Type B pancreatic cell (in vitro differentiated cells): ENCODE data around the gene PPM1L. TPM values are rescaled to one million over a fixed set of nuclear protein-coding genes. Genes with fewer than 3 reads are reported as not detected.
A peak's percentile ranks its signal among the peaks of the same experiment; 100 is the strongest.

Experiments used
- DNase-seq: peaks from one replicate; pipeline ENCODE4 v3.0.0; 2021; ENCODE audit warnings: mixed read lengths; ENCODE audit not compliant: unreplicated experiment; ENCODE audit errors: extremely low spot score
- H3K27ac Mint-ChIP-seq: 2 replicates; pipeline ENCODE4 v1.8.0; 2021; ENCODE audit warnings: mild to moderate bottlenecking, mixed read lengths
- H3K27me3 Mint-ChIP-seq: 2 replicates; pipeline ENCODE4 v1.8.0; 2021; ENCODE audit warnings: mixed read lengths
- H3K36me3 Mint-ChIP-seq: 2 replicates; pipeline ENCODE4 v1.8.0; 2021; ENCODE audit warnings: mixed read lengths
- H3K4me1 Mint-ChIP-seq: one replicate; pipeline ENCODE4 v1.8.0; 2021; ENCODE audit warnings: mixed read lengths; ENCODE audit not compliant: unreplicated experiment
- H3K4me3 Mint-ChIP-seq: 2 replicates; pipeline ENCODE4 v1.8.0; 2021; ENCODE audit warnings: mild to moderate bottlenecking, mixed read lengths
- H3K9me3 Mint-ChIP-seq: 2 replicates; pipeline ENCODE4 v1.8.0; 2021; ENCODE audit warnings: mixed read lengths
- total RNA-seq: library from RNA; stranded (reverse); gene quantifications from 2 replicates; pipeline ENCODE4 v1.2.1, GENCODE V29; 2021; ENCODE audit warnings: low replicate concordance
- TF ChIP-seq, protein P1 (sequence below): fragments of 200-600 bp; sonication (generic); conservative IDR thresholded peaks from 2 replicates; pipeline ENCODE4 v1.5.0; 2021; ENCODE audit warnings: antibody characterized with exemption, mild to moderate bottlenecking

The PPM1L gene
- total RNA-seq, 1 donor from 2014 or later: 29.4 TPM

DNA sequence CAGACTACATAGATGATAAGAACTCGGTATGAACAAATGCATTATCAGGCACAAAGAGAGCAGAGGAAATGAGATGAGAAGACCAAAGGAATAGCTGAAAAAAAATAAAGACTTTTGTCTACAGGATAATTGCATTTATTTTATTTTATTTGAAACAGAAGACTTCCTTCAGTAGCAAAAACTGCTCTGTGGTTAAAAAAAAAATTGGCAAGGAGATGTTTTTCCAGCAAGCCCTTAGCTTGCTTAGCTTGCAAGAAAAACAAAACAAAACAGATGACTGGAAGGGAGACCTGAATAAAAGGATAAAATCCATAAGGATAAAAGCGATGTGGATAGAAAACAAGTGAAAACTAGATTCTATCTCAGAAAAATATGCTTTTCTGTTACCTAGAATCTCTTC is 9.1 kb upstream of the PPM1L start:
- TF ChIP-seq, protein P1, sequence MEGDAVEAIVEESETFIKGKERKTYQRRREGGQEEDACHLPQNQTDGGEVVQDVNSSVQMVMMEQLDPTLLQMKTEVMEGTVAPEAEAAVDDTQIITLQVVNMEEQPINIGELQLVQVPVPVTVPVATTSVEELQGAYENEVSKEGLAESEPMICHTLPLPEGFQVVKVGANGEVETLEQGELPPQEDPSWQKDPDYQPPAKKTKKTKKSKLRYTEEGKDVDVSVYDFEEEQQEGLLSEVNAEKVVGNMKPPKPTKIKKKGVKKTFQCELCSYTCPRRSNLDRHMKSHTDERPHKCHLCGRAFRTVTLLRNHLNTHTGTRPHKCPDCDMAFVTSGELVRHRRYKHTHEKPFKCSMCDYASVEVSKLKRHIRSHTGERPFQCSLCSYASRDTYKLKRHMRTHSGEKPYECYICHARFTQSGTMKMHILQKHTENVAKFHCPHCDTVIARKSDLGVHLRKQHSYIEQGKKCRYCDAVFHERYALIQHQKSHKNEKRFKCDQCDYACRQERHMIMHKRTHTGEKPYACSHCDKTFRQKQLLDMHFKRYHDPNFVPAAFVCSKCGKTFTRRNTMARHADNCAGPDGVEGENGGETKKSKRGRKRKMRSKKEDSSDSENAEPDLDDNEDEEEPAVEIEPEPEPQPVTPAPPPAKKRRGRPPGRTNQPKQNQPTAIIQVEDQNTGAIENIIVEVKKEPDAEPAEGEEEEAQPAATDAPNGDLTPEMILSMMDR: no peak

DNA sequence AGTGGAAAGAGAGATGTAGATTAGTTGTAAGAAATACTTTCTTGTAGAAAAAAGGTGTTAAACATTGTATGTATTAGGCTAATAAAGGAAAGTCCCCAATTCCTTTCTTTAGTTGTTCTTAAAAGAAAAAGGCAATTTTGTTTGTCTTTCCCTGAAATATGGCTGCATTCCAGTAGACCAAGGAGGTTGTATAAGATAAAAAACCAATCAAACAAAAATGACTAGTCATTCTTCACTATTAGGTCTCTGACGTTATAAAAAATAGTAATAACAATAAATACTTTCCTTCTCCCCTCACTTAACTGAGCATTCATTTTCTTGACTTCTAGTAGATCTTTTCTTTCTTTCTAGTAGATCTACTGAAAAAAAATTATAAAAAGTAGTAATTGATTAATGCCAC is 8.6 kb upstream of the PPM1L start:
- no peaks in the 10 kb centered on the region for H3K9me3 Mint-ChIP-seq
- peaks cover 6% of the 10 kb centered on the region for H3K4me1 Mint-ChIP-seq
- no peaks in the 10 kb centered on the region for H3K36me3 Mint-ChIP-seq

More for the DNA sequence above, 9.1 kb upstream of the PPM1L start:
- no peaks in the 10 kb centered on the region for H3K9me3 Mint-ChIP-seq
- H3K27ac Mint-ChIP-seq: no peak overlapping the region
- no peak overlapping the region for H3K4me3 Mint-ChIP-seq
- no peaks in the 10 kb centered on the region for H3K36me3 Mint-ChIP-seq
- peaks cover 6% of the 10 kb centered on the region for H3K4me1 Mint-ChIP-seq
- no peak for DNase-seq
- no peaks in the 10 kb centered on the region for H3K27me3 Mint-ChIP-seq

GRCh38 chr3:160748231-160748630 is 7.8 kb upstream of the PPM1L start:
- peaks cover 6% of the 10 kb centered on the region for H3K4me1 Mint-ChIP-seq
- TF ChIP-seq, protein P1: no peak
- no peaks in the 10 kb centered on the region for H3K27me3 Mint-ChIP-seq
- H3K36me3 Mint-ChIP-seq: no peaks in the 10 kb centered on the region
- no peaks in the 10 kb centered on the region for H3K9me3 Mint-ChIP-seq
- H3K27ac Mint-ChIP-seq: no peak overlapping the region
- H3K4me3 Mint-ChIP-seq: no peak overlapping the region
- no peak for DNase-seq

More for the DNA sequence above, 8.6 kb upstream of the PPM1L start:
- no peak for DNase-seq
- Mint-ChIP-seq H3K27me3 (no peaks in the 10 kb centered on the region), H3K27ac (no peak overlapping the region), H3K4me3 (no peak overlapping the region)
- TF ChIP-seq, protein P1: no peak

DNA sequence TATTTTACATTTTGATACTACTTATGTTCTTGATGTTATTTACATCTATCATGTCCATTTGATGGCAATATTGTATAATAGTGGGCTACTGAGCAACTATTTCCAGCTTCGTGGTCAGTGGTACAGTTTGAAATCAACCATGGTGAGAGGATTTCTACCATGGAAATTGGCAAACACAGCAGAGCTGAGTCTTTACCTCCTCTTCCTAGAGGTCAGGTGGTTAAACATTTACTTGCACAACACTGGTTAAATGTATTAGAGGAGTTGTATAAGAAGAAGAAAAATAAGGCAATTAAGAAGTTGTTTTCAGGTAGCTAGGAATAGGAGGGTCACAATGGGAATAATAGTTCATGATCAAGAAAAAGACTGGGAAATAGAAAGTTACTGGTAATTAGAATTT is 7.2 kb upstream of the PPM1L start:
- DNase-seq: no peak
- no peaks in the 10 kb centered on the region for H3K9me3 Mint-ChIP-seq
- no peak overlapping the region for H3K27ac Mint-ChIP-seq
- H3K27me3 Mint-ChIP-seq: no peaks in the 10 kb centered on the region
- TF ChIP-seq, protein P1: no peak
- H3K4me1 Mint-ChIP-seq: peaks cover 7% of the 10 kb centered on the region
- H3K4me3 Mint-ChIP-seq: no peak overlapping the region
- no peaks in the 10 kb centered on the region for H3K36me3 Mint-ChIP-seq

GRCh38 chr3:160753953-160754352 is 2.1 kb upstream of the PPM1L start:
- H3K4me3 Mint-ChIP-seq: peak overlapping the region; percentile 98
- no peak for DNase-seq
- no peaks in the 10 kb centered on the region for H3K9me3 Mint-ChIP-seq
- H3K4me1 Mint-ChIP-seq: peaks cover 27% of the 10 kb centered on the region
- H3K27ac Mint-ChIP-seq: peak overlapping the region; percentile 98
- peaks cover 15% of the 10 kb centered on the region for H3K27me3 Mint-ChIP-seq
- TF ChIP-seq, protein P1: no peak
- H3K36me3 Mint-ChIP-seq: no peaks in the 10 kb centered on the region

DNA sequence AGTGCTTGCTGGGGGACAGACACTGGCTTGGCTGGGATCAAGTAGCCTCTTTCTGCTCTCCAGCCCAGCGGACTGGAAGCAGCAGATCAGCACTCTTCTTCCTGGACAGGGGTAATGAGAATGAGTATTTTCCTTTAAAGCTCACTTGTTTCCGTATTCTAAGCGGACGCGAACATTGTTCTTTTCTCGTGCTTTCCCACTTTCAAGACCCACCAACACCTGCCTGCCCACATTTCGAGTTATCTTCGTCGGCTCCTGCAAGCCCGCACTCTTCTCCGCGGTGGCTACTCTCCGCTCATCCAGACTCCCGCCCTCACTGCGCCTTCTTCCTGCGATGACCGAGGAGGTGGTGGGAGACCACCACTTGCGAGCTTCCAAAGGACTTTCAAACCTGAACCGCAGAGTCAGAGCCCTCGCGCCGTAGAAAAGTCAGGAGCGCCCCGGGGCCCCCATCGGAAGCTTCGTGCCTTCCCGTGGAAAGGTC is 1.6 kb upstream of the PPM1L start:
- TF ChIP-seq, protein P1: no peak
- Mint-ChIP-seq H3K27ac (peak overlapping the region; percentile 98), H3K4me3 (peak overlapping the region; percentile 98), H3K9me3 (no peaks in the 10 kb centered on the region), H3K4me1 (peaks cover 23% of the 10 kb centered on the region), H3K27me3 (peaks cover 15% of the 10 kb centered on the region), H3K36me3 (no peaks in the 10 kb centered on the region)
- peak; percentile 71 for DNase-seq
